VCaP (cell line): ENCODE measurements around the gene HMGXB3.

Experiments
- H3K27ac ChIP-seq: fragments of 450-650 bp; 2 replicates; pipeline ENCODE4 v1.5.1; 2017
- CTCF ChIP-seq: fragments of 450-650 bp; conservative IDR thresholded peaks from 2 replicates; pipeline ENCODE4 v1.5.1; 2017; ENCODE audit warnings: mild to moderate bottlenecking, moderate library complexity

HMGXB3 gene

GRCh38 chr5:150051657-150052195 is 51.2 kb downstream of the HMGXB3 start:
- TF ChIP-seq CTCF = no peak
- H3K27ac ChIP-seq = no peak overlapping the region

DNA sequence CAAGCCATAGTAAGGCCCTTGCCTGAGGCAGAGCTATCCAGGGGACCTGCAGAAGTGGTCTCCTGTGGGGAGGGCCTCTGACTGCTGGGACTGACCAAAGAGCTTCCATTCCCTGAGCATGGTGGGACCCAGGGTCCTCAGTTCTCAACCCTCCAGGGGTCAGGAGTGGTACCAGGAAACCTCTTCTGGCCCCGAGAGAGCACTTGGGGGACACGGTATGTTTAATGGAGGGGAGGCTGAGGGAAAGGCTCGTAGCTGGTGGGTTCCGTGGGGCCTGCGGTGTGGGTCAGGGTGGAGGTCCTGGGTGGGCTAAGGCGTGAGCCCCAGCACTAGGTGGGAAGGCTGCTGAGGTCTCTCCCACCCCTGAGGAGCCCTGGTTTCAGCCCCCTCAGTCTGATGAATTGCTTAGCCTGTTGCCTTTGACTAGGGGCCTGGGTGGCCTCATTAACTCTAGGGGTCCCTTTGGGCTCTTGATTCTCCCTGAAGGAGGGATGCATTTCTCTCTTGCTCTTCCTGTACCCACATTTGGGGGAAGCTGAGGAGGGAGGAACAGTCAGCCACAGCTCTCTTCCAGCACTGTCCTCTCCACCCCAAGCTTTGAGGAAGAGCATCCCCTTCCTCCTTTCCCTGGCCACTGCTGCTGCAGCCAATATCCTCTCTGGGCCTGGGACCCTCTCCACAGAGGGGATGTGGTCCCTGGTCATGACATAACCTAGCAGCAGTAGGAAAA is 51.9 kb downstream of the HMGXB3 start:
- TF ChIP-seq CTCF = no peak
- no peak overlapping the region for H3K27ac ChIP-seq

- no peak for TF ChIP-seq CTCF
- no peak overlapping the region for H3K27ac ChIP-seq
Measured at GRCh38 chr5:150052956-150053712, 52.6 kb downstream of the HMGXB3 start.

- TF ChIP-seq CTCF = no peak
- no peak overlapping the region for H3K27ac ChIP-seq
Measured at GRCh38 chr5:150053713-150054392, 53.3 kb downstream of the HMGXB3 start.

GRCh38 chr5:150054569-150054968 is 54.0 kb downstream of the HMGXB3 start:
- no peak for TF ChIP-seq CTCF
- no peak overlapping the region for H3K27ac ChIP-seq

GRCh38 chr5:150055326-150056074 is 55.0 kb downstream of the HMGXB3 start:
- no peak overlapping the region for H3K27ac ChIP-seq
- no peak for TF ChIP-seq CTCF
